Tibial nerve (tissue), 4 donors: ENCODE data around the gene APBA1.

Source experiments
- CTCF ChIP-seq, 5 experiments: fragments of 200-600 bp in 3 of 5; fragments of 450-650 bp in 2 of 5; sonication (generic) in 3 of 5; IDR thresholded peaks; one replicate each; pipeline ENCODE4 v1.5.1; 2016 to 2019; ENCODE audit warnings: antibody characterized with exemption in 5 of 5, mild to moderate bottlenecking in 3 of 5, moderate library complexity in 2 of 5
- EP300 ChIP-seq, 2 donors: sonication (generic); formaldehyde crosslinking; IDR thresholded peaks; one replicate each; pipeline ENCODE4 v1.6.1; 2017; ENCODE audit warnings: antibody characterized with exemption in 2 of 2, mild to moderate bottlenecking in 1 of 2

- TF ChIP-seq CTCF (IDR thresholded peaks at IDR 0.05) (no peak), EP300 (IDR thresholded peaks at IDR 0.05) (no peak)
These were observed 24.6 kb upstream of the APBA1 start for GRCh38 chr9:69696802-69697201.
